Measurements from ENCODE around the gene RAE1. TPM values are rescaled to one million over a fixed set of nuclear protein-coding genes. Genes with fewer than 3 reads are reported as not detected.
"Not testable (repeated sequence)": the region's sequence is repeated elsewhere in the genome, so short reads cannot be mapped to it uniquely, and the experiment has no call there.

Gene RAE1
- total RNA-seq, 1 experiment from 2014 or later: 101 TPM

- in situ Hi-C loops (cut with HindIII; ENCODE audit: low pct_unique_long_range_greater_than_20kb, low sequenced_read_pairs): no loop called here
These were observed 67.0 kb downstream of the RAE1 start for GRCh38 chr20:57417830-57418780.

GRCh38 chr20:57419479-57419878, 68.4 kb downstream of the RAE1 start:
- in situ Hi-C loops (cut with HindIII; ENCODE audit: low pct_unique_long_range_greater_than_20kb, low sequenced_read_pairs): not testable (repeated sequence)

More at GRCh38 chr20:57417830-57418780, 67.0 kb downstream of the RAE1 start:
- no peak for DNase-seq (ENCODE audit: low read depth)

GRCh38 chr20:57420571-57421252, 69.7 kb downstream of the RAE1 start:
- DNase-seq (ENCODE audit: low read depth): no peak
- in situ Hi-C loops (cut with HindIII; ENCODE audit: low pct_unique_long_range_greater_than_20kb, low sequenced_read_pairs): no loop called here

More at GRCh38 chr20:57419479-57419878, 68.4 kb downstream of the RAE1 start:
- not testable (repeated sequence) for DNase-seq (ENCODE audit: low read depth)

GRCh38 chr20:57421253-57422220, 70.5 kb downstream of the RAE1 start:
- no peak for DNase-seq (ENCODE audit: low read depth)
- in situ Hi-C loops (cut with HindIII; ENCODE audit: low pct_unique_long_range_greater_than_20kb, low sequenced_read_pairs): no loop called here

GRCh38 chr20:57422254-57422653, 71.2 kb downstream of the RAE1 start:
- in situ Hi-C loops (cut with HindIII; ENCODE audit: low pct_unique_long_range_greater_than_20kb, low sequenced_read_pairs): no loop called here
- DNase-seq (ENCODE audit: low read depth): no peak

- in situ Hi-C loops (cut with HindIII; ENCODE audit: low pct_unique_long_range_greater_than_20kb, low sequenced_read_pairs): no loop called here
- DNase-seq (ENCODE audit: low read depth): no peak
These were observed 74.3 kb downstream of the RAE1 start for GRCh38 chr20:57425150-57426013.

GRCh38 chr20:57426271-57426689, 75.2 kb downstream of the RAE1 start:
- DNase-seq (ENCODE audit: low read depth): no peak
- in situ Hi-C loops (cut with HindIII; ENCODE audit: low pct_unique_long_range_greater_than_20kb, low sequenced_read_pairs): no loop called here

GRCh38 chr20:57426831-57427230, 75.8 kb downstream of the RAE1 start:
- no peak for DNase-seq (ENCODE audit: low read depth)
- in situ Hi-C loops (cut with HindIII; ENCODE audit: low pct_unique_long_range_greater_than_20kb, low sequenced_read_pairs): no loop called here

- in situ Hi-C loops (cut with HindIII; ENCODE audit: low pct_unique_long_range_greater_than_20kb, low sequenced_read_pairs): no loop called here
- DNase-seq (ENCODE audit: low read depth): no peak
These were observed 77.5 kb downstream of the RAE1 start for GRCh38 chr20:57428324-57429158.

Other genes starting within 250 kb of the RAE1 start
- 0.24 TPM in 1 of 2 replicates, not detected in the other for gene BMP7, start 84.6 kb upstream of the RAE1 start, total RNA-seq (2014; rRNA removed; shearing (Covaris generic); ENCODE audit: low replicate concordance)
- gene SPO11, start 21.5 kb upstream of the RAE1 start, total RNA-seq (2014; rRNA removed; shearing (Covaris generic); ENCODE audit: low replicate concordance): not detected in 2 replicates
- gene RBM38, start 40.1 kb downstream of the RAE1 start, total RNA-seq (2014; rRNA removed; shearing (Covaris generic); ENCODE audit: low replicate concordance): 14.6 and 15.2 TPM in 2 replicates
- not detected in 2 replicates for gene CTCFL, start 173.9 kb downstream of the RAE1 start, total RNA-seq (2014; rRNA removed; shearing (Covaris generic); ENCODE audit: low replicate concordance)
- 0.96 and 1.0 TPM in 2 replicates for gene PCK1, start 209.9 kb downstream of the RAE1 start, total RNA-seq (2014; rRNA removed; shearing (Covaris generic); ENCODE audit: low replicate concordance)

Measured in Caki2 (cell line).